Activated T-cell treated with anti-CD3 and anti-CD28 coated beads, Interleukin-2, amount 50 U/mL, for 24 hours (primary cell): Measurements from ENCODE around the gene ANKZF1.
A peak's percentile ranks its signal among the peaks of the same experiment; 100 is the strongest.
"Not testable (repeated sequence)": the region's sequence is repeated elsewhere in the genome, so short reads cannot be mapped to it uniquely, and the experiment has no call there.

ENCODE experiments used
- DNase-seq: peaks from one replicate; pipeline ENCODE4 v3.0.0-alpha.2; 2020
- H3K27ac Mint-ChIP-seq: 2 replicates; pipeline ENCODE4 v1.8.0; 2020; ENCODE audit warnings: mild to moderate bottlenecking, mixed read lengths
- H3K27me3 Mint-ChIP-seq: 2 replicates; pipeline ENCODE4 v1.8.0; 2020; ENCODE audit warnings: mixed read lengths
- H3K36me3 Mint-ChIP-seq: 2 replicates; pipeline ENCODE4 v1.8.0; 2020; ENCODE audit warnings: low read depth, mixed read lengths
- H3K4me1 Mint-ChIP-seq: 2 replicates; pipeline ENCODE4 v1.8.0; 2020; ENCODE audit warnings: low read depth, mixed read lengths
- H3K4me3 Mint-ChIP-seq: 2 replicates; pipeline ENCODE4 v1.8.0; 2020; ENCODE audit warnings: mild to moderate bottlenecking, moderate library complexity, mixed read lengths
- H3K9me3 Mint-ChIP-seq: 2 replicates; pipeline ENCODE4 v1.8.0; 2020; ENCODE audit warnings: mixed read lengths

ANKZF1 gene

GRCh38 chr2:219229305-219230058, at the start of gene ANKZF1, which contains the start of gene ATG9A:
Gene ANKZF1 (plus strand): TSS chr2:219229806. CDS start chr2:219230258, 452 bp downstream.
Gene ATG9A (minus strand): TSS chr2:219229636. CDS start chr2:219228024, 1,612 bp downstream.
- DNase-seq = peak; percentile 97
- Mint-ChIP-seq H3K4me1 (peaks cover 53% of the 10 kb centered on the region), H3K27ac (peak within 1 kb of the TSS; percentile 98), H3K36me3 (peaks cover 84% of the 10 kb centered on the region), H3K9me3 (no peaks in the 10 kb centered on the region), H3K27me3 (no peaks in the 10 kb centered on the region), H3K4me3 (peak within 1 kb of the TSS; percentile 98)

- peak overlapping the region; percentile 83 for H3K27ac Mint-ChIP-seq
- DNase-seq = no peak
- peaks cover 81% of the 10 kb centered on the region for H3K36me3 Mint-ChIP-seq
- H3K4me3 Mint-ChIP-seq = no peak overlapping the region
- no peaks in the 10 kb centered on the region for H3K9me3 Mint-ChIP-seq
- H3K27me3 Mint-ChIP-seq = no peaks in the 10 kb centered on the region
- peaks cover 59% of the 10 kb centered on the region for H3K4me1 Mint-ChIP-seq
Measured at GRCh38 chr2:219180961-219181360, 48.6 kb upstream of the ANKZF1 start.

- Mint-ChIP-seq H3K4me3 (no peak overlapping the region), H3K4me1 (peaks cover 62% of the 10 kb centered on the region), H3K36me3 (peaks cover 81% of the 10 kb centered on the region), H3K27me3 (no peaks in the 10 kb centered on the region), H3K27ac (peak overlapping the region; percentile 83), H3K9me3 (no peaks in the 10 kb centered on the region)
- no peak for DNase-seq
Measured at GRCh38 chr2:219181531-219181930, 48.1 kb upstream of the ANKZF1 start.

- H3K36me3 Mint-ChIP-seq = peaks cover 78% of the 10 kb centered on the region
- no peaks in the 10 kb centered on the region for H3K27me3 Mint-ChIP-seq
- no peak for DNase-seq
- peaks cover 67% of the 10 kb centered on the region for H3K4me1 Mint-ChIP-seq
- no peaks in the 10 kb centered on the region for H3K9me3 Mint-ChIP-seq
- H3K4me3 Mint-ChIP-seq = no peak overlapping the region
- peak overlapping the region; percentile 83 for H3K27ac Mint-ChIP-seq
Measured at GRCh38 chr2:219182331-219183150, 47.1 kb upstream of the ANKZF1 start.

GRCh38 chr2:219183151-219183772, 46.3 kb upstream of the ANKZF1 start:
- Mint-ChIP-seq H3K4me3 (no peak overlapping the region), H3K9me3 (no peaks in the 10 kb centered on the region), H3K4me1 (peaks cover 66% of the 10 kb centered on the region), H3K27ac (peak overlapping the region; percentile 83), H3K27me3 (no peaks in the 10 kb centered on the region), H3K36me3 (peaks cover 74% of the 10 kb centered on the region)
- DNase-seq = no peak

GRCh38 chr2:219184121-219184520, 45.5 kb upstream of the ANKZF1 start:
- Mint-ChIP-seq H3K27me3 (no peaks in the 10 kb centered on the region), H3K4me3 (no peak overlapping the region), H3K27ac (peak overlapping the region; percentile 5), H3K9me3 (no peaks in the 10 kb centered on the region), H3K36me3 (peaks cover 68% of the 10 kb centered on the region), H3K4me1 (peaks cover 61% of the 10 kb centered on the region)
- no peak for DNase-seq

GRCh38 chr2:219186754-219187456, 42.7 kb upstream of the ANKZF1 start:
- no peaks in the 10 kb centered on the region for H3K27me3 Mint-ChIP-seq
- H3K9me3 Mint-ChIP-seq = no peaks in the 10 kb centered on the region
- H3K4me1 Mint-ChIP-seq = peaks cover 33% of the 10 kb centered on the region
- peak overlapping the region; percentile 88 for H3K27ac Mint-ChIP-seq
- no peak for DNase-seq
- no peak overlapping the region for H3K4me3 Mint-ChIP-seq
- peaks cover 43% of the 10 kb centered on the region for H3K36me3 Mint-ChIP-seq

- no peak for DNase-seq
- no peaks in the 10 kb centered on the region for H3K9me3 Mint-ChIP-seq
- no peak overlapping the region for H3K27ac Mint-ChIP-seq
- H3K36me3 Mint-ChIP-seq = no peaks in the 10 kb centered on the region
- peaks cover 5% of the 10 kb centered on the region for H3K27me3 Mint-ChIP-seq
- H3K4me1 Mint-ChIP-seq = peaks cover 19% of the 10 kb centered on the region
- no peak overlapping the region for H3K4me3 Mint-ChIP-seq
Measured at GRCh38 chr2:219197388-219197787, 32.2 kb upstream of the ANKZF1 start.

GRCh38 chr2:219198974-219199373, 30.6 kb upstream of the ANKZF1 start:
- peak overlapping the region; percentile 46 for H3K4me3 Mint-ChIP-seq
- no peaks in the 10 kb centered on the region for H3K36me3 Mint-ChIP-seq
- H3K9me3 Mint-ChIP-seq = peaks cover 4% of the 10 kb centered on the region
- peaks cover 19% of the 10 kb centered on the region for H3K4me1 Mint-ChIP-seq
- peaks cover 5% of the 10 kb centered on the region for H3K27me3 Mint-ChIP-seq
- H3K27ac Mint-ChIP-seq = peak overlapping the region; percentile 34
- no peak for DNase-seq

- Mint-ChIP-seq H3K27me3 (peaks cover 5% of the 10 kb centered on the region), H3K4me1 (peaks cover 19% of the 10 kb centered on the region), H3K9me3 (peaks cover 6% of the 10 kb centered on the region), H3K27ac (peak overlapping the region; percentile 34), H3K36me3 (no peaks in the 10 kb centered on the region), H3K4me3 (peak overlapping the region; percentile 46)
- no peak for DNase-seq
Measured at GRCh38 chr2:219199470-219200211, 30.0 kb upstream of the ANKZF1 start.

- not testable (repeated sequence) for H3K27me3 Mint-ChIP-seq, H3K9me3 Mint-ChIP-seq, H3K36me3 Mint-ChIP-seq
- H3K4me1 Mint-ChIP-seq = peaks cover 19% of the 10 kb centered on the region
- H3K4me3 Mint-ChIP-seq = peak overlapping the region; percentile 73
- peak overlapping the region; percentile 88 for H3K27ac Mint-ChIP-seq
- DNase-seq = peak; percentile 61
Measured at GRCh38 chr2:219200502-219201326, 28.9 kb upstream of the ANKZF1 start.

- not testable (repeated sequence) for H3K27me3 Mint-ChIP-seq, H3K9me3 Mint-ChIP-seq, H3K4me3 Mint-ChIP-seq, H3K36me3 Mint-ChIP-seq, DNase-seq
- peak overlapping the region; percentile 88 for H3K27ac Mint-ChIP-seq
- peaks cover 23% of the 10 kb centered on the region for H3K4me1 Mint-ChIP-seq
Measured at GRCh38 chr2:219201331-219201730, 28.3 kb upstream of the ANKZF1 start.
